Type B pancreatic cell (in vitro differentiated cells): ENCODE measurements around the gene PGS1. TPM values are rescaled to one million over a fixed set of nuclear protein-coding genes. Genes with fewer than 3 reads are reported as not detected.

Experiments used
- DNase-seq: peaks from one replicate; pipeline ENCODE4 v3.0.0; 2021; ENCODE audit warnings: mixed read lengths; ENCODE audit not compliant: unreplicated experiment; ENCODE audit errors: extremely low spot score
- H3K27ac Mint-ChIP-seq: 2 replicates; pipeline ENCODE4 v1.8.0; 2021; ENCODE audit warnings: mild to moderate bottlenecking, mixed read lengths
- H3K27me3 Mint-ChIP-seq: 2 replicates; pipeline ENCODE4 v1.8.0; 2021; ENCODE audit warnings: mixed read lengths
- H3K36me3 Mint-ChIP-seq: 2 replicates; pipeline ENCODE4 v1.8.0; 2021; ENCODE audit warnings: mixed read lengths
- H3K4me1 Mint-ChIP-seq: one replicate; pipeline ENCODE4 v1.8.0; 2021; ENCODE audit warnings: mixed read lengths; ENCODE audit not compliant: unreplicated experiment
- H3K4me3 Mint-ChIP-seq: 2 replicates; pipeline ENCODE4 v1.8.0; 2021; ENCODE audit warnings: mild to moderate bottlenecking, mixed read lengths
- H3K9me3 Mint-ChIP-seq: 2 replicates; pipeline ENCODE4 v1.8.0; 2021; ENCODE audit warnings: mixed read lengths
- total RNA-seq: library from RNA; stranded (reverse); gene quantifications from 2 replicates; pipeline ENCODE4 v1.2.1, GENCODE V29; 2021; ENCODE audit warnings: low replicate concordance
- TF ChIP-seq, protein P1 (sequence below): fragments of 200-600 bp; sonication (generic); conservative IDR thresholded peaks from 2 replicates; pipeline ENCODE4 v1.5.0; 2021; ENCODE audit warnings: antibody characterized with exemption, mild to moderate bottlenecking

PGS1 gene
- total RNA-seq, 1 donor from 2014 or later: 54.8 TPM

DNA sequence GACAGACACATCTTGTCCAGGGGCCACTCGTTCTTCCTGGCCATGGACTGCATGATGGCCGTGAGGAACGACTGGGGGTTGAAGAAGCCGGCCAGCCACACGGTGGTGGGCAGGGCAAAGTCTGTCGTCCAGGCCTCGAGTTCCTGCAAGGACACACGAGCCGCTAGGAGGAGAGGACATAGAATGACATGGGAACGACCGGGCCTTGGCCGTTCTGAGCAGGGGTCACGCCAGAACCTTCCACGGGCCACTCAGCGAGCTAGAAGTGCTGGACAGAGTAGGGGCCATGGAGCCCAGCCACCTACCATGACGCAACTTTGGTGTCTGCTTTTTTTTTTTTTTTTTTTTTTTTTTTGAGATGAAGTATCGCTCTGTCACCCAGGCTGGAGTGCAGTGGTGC lies 47.0 kb downstream of the PGS1 start:
- H3K27me3 Mint-ChIP-seq: no peaks in the 10 kb centered on the region
- no peak overlapping the region for H3K27ac Mint-ChIP-seq
- H3K4me3 Mint-ChIP-seq: no peak overlapping the region
- peaks cover 18% of the 10 kb centered on the region for H3K4me1 Mint-ChIP-seq
- no peaks in the 10 kb centered on the region for H3K9me3 Mint-ChIP-seq
- TF ChIP-seq, protein P1, sequence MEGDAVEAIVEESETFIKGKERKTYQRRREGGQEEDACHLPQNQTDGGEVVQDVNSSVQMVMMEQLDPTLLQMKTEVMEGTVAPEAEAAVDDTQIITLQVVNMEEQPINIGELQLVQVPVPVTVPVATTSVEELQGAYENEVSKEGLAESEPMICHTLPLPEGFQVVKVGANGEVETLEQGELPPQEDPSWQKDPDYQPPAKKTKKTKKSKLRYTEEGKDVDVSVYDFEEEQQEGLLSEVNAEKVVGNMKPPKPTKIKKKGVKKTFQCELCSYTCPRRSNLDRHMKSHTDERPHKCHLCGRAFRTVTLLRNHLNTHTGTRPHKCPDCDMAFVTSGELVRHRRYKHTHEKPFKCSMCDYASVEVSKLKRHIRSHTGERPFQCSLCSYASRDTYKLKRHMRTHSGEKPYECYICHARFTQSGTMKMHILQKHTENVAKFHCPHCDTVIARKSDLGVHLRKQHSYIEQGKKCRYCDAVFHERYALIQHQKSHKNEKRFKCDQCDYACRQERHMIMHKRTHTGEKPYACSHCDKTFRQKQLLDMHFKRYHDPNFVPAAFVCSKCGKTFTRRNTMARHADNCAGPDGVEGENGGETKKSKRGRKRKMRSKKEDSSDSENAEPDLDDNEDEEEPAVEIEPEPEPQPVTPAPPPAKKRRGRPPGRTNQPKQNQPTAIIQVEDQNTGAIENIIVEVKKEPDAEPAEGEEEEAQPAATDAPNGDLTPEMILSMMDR: no peak
- H3K36me3 Mint-ChIP-seq: peaks cover 13% of the 10 kb centered on the region
- no peak for DNase-seq

DNA sequence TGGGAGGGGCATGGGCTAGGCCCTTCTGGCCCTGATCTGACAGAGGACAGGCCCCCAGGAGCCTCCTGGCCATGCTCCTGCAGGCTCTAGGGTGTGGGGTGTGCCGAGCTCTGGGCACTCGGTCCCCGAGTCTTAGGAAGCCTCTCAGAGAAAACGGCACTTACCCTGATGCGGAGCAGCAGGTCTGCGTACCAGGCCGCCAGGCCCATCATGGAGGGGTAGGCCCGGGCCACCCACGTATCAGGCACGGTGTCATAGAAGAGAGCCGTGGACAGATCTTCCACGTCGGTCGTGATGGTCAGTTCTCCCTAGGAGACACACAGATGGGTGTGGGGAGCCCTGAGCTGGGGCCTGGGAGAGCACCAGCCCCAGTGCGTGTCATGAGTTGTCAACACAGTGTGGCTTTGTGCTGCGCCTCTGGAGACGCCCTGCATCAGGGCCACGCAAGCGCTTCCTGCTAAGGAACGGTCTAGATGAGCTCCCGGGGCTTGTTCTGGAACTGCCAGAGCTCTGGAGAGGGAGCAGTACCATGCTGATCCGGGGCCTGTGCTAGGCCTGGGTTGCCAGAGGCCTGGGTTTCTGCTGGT lies 47.9 kb downstream of the PGS1 start:
- Mint-ChIP-seq H3K36me3 (peaks cover 9% of the 10 kb centered on the region), H3K27ac (no peak overlapping the region)

DNA sequence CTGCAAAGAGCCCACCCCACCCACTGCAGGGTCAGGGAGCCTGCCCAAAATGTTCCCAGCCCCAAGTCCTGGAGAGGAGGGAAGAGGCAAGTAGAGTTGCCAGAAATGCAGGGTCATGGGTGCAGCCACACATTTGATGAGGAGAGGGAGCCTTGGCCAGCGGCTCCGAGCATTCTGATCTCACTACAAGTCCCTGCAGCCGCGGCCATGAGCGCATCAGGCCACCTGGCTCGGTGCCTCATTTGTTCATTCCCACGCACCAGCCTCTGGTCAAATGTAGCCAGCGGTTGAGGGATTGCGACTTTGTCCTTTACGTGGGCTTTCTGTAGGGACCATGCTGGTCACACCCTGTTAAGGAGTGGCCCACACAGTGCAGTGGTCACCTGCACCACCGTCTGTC lies 48.7 kb downstream of the PGS1 start:
- H3K27me3 Mint-ChIP-seq: no peaks in the 10 kb centered on the region
- no peak for DNase-seq
- TF ChIP-seq, protein P1: no peak
- no peak overlapping the region for H3K27ac Mint-ChIP-seq
- peaks cover 1% of the 10 kb centered on the region for H3K4me1 Mint-ChIP-seq
- H3K9me3 Mint-ChIP-seq: no peaks in the 10 kb centered on the region
- H3K36me3 Mint-ChIP-seq: peaks cover 5% of the 10 kb centered on the region
- H3K4me3 Mint-ChIP-seq: no peak overlapping the region

More for the DNA sequence above, 47.9 kb downstream of the PGS1 start:
- no peaks in the 10 kb centered on the region for H3K9me3 Mint-ChIP-seq
- TF ChIP-seq, protein P1: no peak
- H3K27me3 Mint-ChIP-seq: no peaks in the 10 kb centered on the region
- no peak for DNase-seq
- peaks cover 9% of the 10 kb centered on the region for H3K4me1 Mint-ChIP-seq
- H3K4me3 Mint-ChIP-seq: no peak overlapping the region

DNA sequence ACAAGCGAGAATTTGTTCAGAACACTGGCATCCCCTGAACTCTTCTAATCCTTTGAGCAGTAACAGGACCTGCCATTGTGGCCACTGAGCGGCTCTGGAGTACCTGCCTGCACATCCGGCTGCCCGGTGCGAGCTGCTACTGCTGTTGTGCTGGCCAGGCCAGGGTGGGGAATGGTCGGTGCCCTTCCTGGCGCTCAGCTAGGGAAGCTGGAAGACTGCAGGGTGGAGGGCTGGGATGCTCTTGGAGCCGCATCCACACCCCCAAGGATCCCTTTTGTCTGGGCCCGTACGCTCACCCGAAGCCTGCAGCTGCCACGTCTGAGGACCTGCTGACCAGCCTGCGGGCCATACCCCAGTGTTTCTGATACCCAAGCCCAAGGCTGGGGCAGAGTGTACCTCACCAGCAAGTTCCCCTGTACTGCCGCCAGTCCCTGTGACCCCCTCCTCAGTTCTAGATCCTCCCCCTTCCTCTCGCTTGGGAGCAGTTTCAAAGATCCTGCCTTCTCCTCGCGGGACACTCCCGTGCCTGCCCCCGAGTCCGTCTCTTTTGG lies 49.7 kb downstream of the PGS1 start:
- H3K9me3 Mint-ChIP-seq: no peaks in the 10 kb centered on the region

DNA sequence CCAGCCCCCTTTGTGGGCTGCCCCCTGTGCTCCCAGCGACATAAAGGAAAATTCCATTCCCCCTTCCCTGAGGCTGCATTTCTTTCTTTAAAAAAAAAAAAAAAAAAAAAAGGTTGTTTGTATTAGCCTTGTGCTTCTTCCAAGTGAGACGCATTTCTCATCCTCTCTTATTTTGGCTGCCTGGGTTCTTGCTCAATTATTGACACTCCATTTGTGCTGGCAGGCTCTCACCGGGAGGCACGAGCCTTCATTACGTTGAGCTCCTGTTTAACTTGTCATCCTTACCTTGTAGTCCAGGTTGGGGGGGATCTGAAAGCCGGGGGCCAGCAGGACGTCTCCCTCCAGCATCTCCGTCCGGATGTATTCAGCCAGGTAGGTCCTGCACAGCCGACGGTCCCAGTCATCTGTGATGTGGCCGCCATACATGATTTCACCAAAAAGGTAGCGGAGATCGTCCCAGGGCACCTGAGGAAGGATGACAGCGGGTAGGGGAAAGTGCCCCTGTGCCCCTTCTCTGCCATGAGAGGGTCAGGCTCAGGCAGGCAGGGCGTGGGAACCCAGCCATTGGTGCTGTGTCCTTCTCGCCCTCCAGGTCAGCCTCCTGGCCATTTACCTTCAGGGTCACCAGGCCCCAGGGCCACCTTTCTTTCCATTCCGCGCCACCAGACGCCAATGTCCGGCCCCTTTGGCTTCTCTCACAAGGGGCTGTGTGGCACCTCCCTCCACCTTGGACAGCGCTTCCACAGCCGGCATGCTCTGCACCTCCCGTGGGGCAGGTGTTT lies 50.6 kb downstream of the PGS1 start:
- TF ChIP-seq, protein P1: no peak
- no peaks in the 10 kb centered on the region for H3K27me3 Mint-ChIP-seq
- H3K9me3 Mint-ChIP-seq: no peaks in the 10 kb centered on the region
- H3K36me3 Mint-ChIP-seq: peaks cover 3% of the 10 kb centered on the region
- H3K4me1 Mint-ChIP-seq: no peaks in the 10 kb centered on the region
- no peak overlapping the region for H3K4me3 Mint-ChIP-seq
- H3K27ac Mint-ChIP-seq: no peak overlapping the region
- no peak for DNase-seq

More for the DNA sequence above, 49.7 kb downstream of the PGS1 start:
- Mint-ChIP-seq H3K4me1 (no peaks in the 10 kb centered on the region), H3K4me3 (no peak overlapping the region), H3K27me3 (no peaks in the 10 kb centered on the region), H3K36me3 (peaks cover 3% of the 10 kb centered on the region), H3K27ac (no peak overlapping the region)
- TF ChIP-seq, protein P1: no peak
- no peak for DNase-seq
